Upper lobe of right lung (tissue), 1 donor: ENCODE data around the gene METTL5. TPM values are rescaled to one million over a fixed set of nuclear protein-coding genes. Genes with fewer than 3 reads are reported as not detected.

Experiments used
- ATAC-seq: fragments of 200-7000 bp; cut with Tn5 transposase; one replicate; pipeline ENCODE4 v1.9.1; 2020; ENCODE audit warnings: mild to moderate bottlenecking, moderate library complexity
- DNase-seq: peaks from one replicate; pipeline ENCODE4 v3.0.0-alpha.2; 2020
- H3K27ac ChIP-seq: fragments of 200-600 bp; one replicate; pipeline ENCODE4 v1.8.0; 2022
- H3K27me3 ChIP-seq: fragments of 200-600 bp; one replicate; pipeline ENCODE4 v1.8.0; 2022; ENCODE audit warnings: mild to moderate bottlenecking
- H3K36me3 ChIP-seq: fragments of 200-600 bp; one replicate; pipeline ENCODE4 v1.8.0; 2022
- H3K4me1 ChIP-seq: fragments of 200-600 bp; one replicate; pipeline ENCODE4 v1.8.0; 2022
- H3K4me3 ChIP-seq: fragments of 200-600 bp; one replicate; pipeline ENCODE4 v1.8.0; 2022; ENCODE audit warnings: mild to moderate bottlenecking
- H3K9me3 ChIP-seq: fragments of 200-600 bp; one replicate; pipeline ENCODE4 v1.8.0; 2022
- intact Hi-C: fragments of 100-400 bp; cut with DNase I; formaldehyde crosslinking; loops from one replicate; pipeline ENCODE4 v1.11.0; 2022
- total RNA-seq: library from RNA; stranded (reverse); fragmentation: NEBNext Ultra II Directional; extraction: Animal tissue kit (Norgen Biotek cat#: 25700); gene quantifications from one replicate; pipeline ENCODE4 v1.2.1, GENCODE V29; 2021
- TF ChIP-seq, protein P1 (sequence below): fragments of 200-600 bp; IDR thresholded peaks from one replicate; pipeline ENCODE4 v1.8.0; 2022; ENCODE audit warnings: antibody characterized with exemption
- donor health status: DM: no; HTN: yes; CAD: no; lungs with severe emphysema.

The METTL5 gene
- total RNA-seq, 1 donor from 2014 or later: 34.7 TPM

GRCh38 chr2:169798397-169798717 is 26.3 kb downstream of the METTL5 start:
- Histone ChIP-seq H3K36me3 (peaks cover 24% of the 10 kb centered on the region), H3K9me3 (no peaks in the 10 kb centered on the region), H3K27ac (peak overlapping the region; percentile 86), H3K4me1 (peaks cover 5% of the 10 kb centered on the region), H3K4me3 (peak overlapping the region; percentile 88), H3K27me3 (no peaks in the 10 kb centered on the region)
- intact Hi-C loops: no loop called here
- ATAC-seq: no peak
- no peak for DNase-seq
- TF ChIP-seq, protein P1, sequence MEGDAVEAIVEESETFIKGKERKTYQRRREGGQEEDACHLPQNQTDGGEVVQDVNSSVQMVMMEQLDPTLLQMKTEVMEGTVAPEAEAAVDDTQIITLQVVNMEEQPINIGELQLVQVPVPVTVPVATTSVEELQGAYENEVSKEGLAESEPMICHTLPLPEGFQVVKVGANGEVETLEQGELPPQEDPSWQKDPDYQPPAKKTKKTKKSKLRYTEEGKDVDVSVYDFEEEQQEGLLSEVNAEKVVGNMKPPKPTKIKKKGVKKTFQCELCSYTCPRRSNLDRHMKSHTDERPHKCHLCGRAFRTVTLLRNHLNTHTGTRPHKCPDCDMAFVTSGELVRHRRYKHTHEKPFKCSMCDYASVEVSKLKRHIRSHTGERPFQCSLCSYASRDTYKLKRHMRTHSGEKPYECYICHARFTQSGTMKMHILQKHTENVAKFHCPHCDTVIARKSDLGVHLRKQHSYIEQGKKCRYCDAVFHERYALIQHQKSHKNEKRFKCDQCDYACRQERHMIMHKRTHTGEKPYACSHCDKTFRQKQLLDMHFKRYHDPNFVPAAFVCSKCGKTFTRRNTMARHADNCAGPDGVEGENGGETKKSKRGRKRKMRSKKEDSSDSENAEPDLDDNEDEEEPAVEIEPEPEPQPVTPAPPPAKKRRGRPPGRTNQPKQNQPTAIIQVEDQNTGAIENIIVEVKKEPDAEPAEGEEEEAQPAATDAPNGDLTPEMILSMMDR: no peak

DNA sequence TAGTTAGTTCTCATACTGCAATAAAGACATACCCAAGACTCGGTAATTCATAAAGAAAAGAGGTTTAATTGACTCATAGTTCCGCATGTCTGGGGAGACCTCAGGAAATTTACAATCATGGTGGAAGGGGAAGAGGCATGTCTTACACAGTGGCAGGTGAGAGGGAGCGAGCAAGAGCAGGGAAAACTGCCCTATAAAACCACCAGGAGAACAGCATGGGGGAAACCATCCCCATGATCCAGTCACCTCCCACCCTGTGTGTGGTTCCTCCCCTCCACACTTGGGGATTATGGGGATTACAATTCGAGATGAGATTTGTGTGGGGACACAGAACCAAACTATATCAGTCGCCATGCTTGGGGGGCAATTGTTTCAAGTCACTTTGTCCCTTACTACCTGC is 27.1 kb downstream of the METTL5 start:
- no peak for ATAC-seq
- H3K4me3 ChIP-seq: no peak overlapping the region
- intact Hi-C loops: no loop called here
- H3K4me1 ChIP-seq: peaks cover 5% of the 10 kb centered on the region
- H3K27ac ChIP-seq: no peak overlapping the region
- no peaks in the 10 kb centered on the region for H3K9me3 ChIP-seq
- TF ChIP-seq, protein P1: no peak
- no peak for DNase-seq
- no peaks in the 10 kb centered on the region for H3K27me3 ChIP-seq
- peaks cover 16% of the 10 kb centered on the region for H3K36me3 ChIP-seq

DNA sequence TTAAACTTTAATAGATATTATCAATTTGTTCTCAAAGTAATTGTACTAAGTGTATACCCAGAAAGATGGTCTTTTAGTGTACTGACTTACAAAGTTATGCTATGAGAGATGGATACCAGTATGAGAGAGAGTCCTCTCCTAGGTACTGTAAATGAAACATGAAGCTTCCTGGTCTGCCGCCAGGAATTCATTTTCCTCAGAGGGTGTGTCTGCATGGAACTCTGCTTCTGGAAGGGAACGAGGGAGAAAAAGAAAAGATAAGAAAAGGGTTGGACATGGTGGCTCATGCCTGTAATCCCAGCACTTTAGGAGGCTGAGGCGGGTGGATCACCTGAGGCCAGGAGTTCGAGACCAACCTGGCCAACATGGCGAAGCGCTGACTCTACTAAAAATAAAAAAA is 28.3 kb downstream of the METTL5 start:
- no peak overlapping the region for H3K27ac ChIP-seq
- intact Hi-C loops: no loop called here
- TF ChIP-seq, protein P1: no peak
- ATAC-seq: no peak
- H3K9me3 ChIP-seq: no peaks in the 10 kb centered on the region
- no peaks in the 10 kb centered on the region for H3K27me3 ChIP-seq
- H3K4me3 ChIP-seq: no peak overlapping the region
- no peak for DNase-seq
- peaks cover 7% of the 10 kb centered on the region for H3K36me3 ChIP-seq
- peaks cover 5% of the 10 kb centered on the region for H3K4me1 ChIP-seq

- H3K9me3 ChIP-seq: no peaks in the 10 kb centered on the region
- H3K27me3 ChIP-seq: no peaks in the 10 kb centered on the region
- no peak for ATAC-seq
- intact Hi-C loops: no loop called here
- H3K4me1 ChIP-seq: peaks cover 5% of the 10 kb centered on the region
- DNase-seq: no peak
- H3K27ac ChIP-seq: no peak overlapping the region
- no peaks in the 10 kb centered on the region for H3K36me3 ChIP-seq
- no peak overlapping the region for H3K4me3 ChIP-seq
- TF ChIP-seq, protein P1: no peak
Observed at GRCh38 chr2:169795181-169795580, 29.5 kb downstream of the METTL5 start.

DNA sequence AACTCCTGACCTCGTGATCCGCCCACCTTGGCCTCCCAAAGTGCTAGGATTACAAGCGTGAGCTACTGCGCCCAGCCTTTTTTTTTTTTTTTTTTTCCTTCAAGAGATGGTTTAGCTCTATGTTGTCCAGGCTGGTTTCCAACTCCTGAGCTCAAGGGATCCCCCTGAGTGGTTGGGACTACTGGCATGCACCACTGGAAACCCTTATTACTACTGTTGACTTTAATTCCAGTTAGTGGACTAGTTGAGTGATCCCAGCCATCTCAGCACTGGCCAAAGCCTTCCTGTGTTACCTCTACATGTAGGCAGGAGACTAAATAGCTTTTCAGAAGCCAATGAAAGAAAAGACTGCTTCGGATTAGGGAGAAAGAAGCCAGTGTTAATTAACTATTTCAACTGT is 34.1 kb downstream of the METTL5 start:
- intact Hi-C loops: no loop called here

DNA sequence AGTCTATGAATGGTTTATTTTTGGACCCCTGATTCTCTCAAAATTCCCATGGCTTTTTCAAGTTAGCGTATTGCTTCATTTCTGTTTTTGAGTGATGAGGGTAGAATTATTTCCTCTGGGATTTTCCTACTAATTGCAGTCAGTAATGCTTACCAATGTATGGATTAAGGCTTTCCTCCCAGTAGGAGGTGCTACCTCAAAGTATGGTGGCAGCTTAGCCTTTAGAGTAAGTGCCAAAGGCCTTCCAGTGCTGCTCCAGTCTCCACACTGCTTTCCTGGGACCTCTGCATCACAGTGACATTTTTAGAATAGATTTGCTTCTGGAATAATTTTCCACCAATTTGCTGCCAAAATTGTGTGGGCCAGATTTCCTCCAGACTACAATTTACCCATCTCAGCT is 42.2 kb downstream of the METTL5 start:
- Histone ChIP-seq H3K36me3 (no peaks in the 10 kb centered on the region), H3K27me3 (no peaks in the 10 kb centered on the region), H3K9me3 (no peaks in the 10 kb centered on the region), H3K4me3 (no peak overlapping the region), H3K4me1 (no peaks in the 10 kb centered on the region), H3K27ac (no peak overlapping the region)
- no peak for DNase-seq
- TF ChIP-seq, protein P1: no peak
- ATAC-seq: no peak
- intact Hi-C loops: no loop called here

More for the DNA sequence above, 34.1 kb downstream of the METTL5 start:
- DNase-seq: no peak
- H3K4me3 ChIP-seq: no peak overlapping the region
- TF ChIP-seq, protein P1: no peak
- H3K36me3 ChIP-seq: no peaks in the 10 kb centered on the region
- H3K27me3 ChIP-seq: no peaks in the 10 kb centered on the region
- no peaks in the 10 kb centered on the region for H3K4me1 ChIP-seq
- no peaks in the 10 kb centered on the region for H3K9me3 ChIP-seq
- no peak for ATAC-seq
- no peak overlapping the region for H3K27ac ChIP-seq
